CD4-positive, alpha-beta T cell treated with Interleukin-4 for 1 hour (primary cell): Measurements from ENCODE around the gene CFAP20DC.
A peak's percentile ranks its signal among the peaks of the same experiment; 100 is the strongest.
"Not testable (repeated sequence)": the region's sequence is repeated elsewhere in the genome, so short reads cannot be mapped to it uniquely, and the experiment has no call there.

Experiments
- DNase-seq, 2 donors: peaks; one replicate each; pipeline ENCODE4 v3.0.0-alpha.2; 2020 to 2022

Gene CFAP20DC

DNA sequence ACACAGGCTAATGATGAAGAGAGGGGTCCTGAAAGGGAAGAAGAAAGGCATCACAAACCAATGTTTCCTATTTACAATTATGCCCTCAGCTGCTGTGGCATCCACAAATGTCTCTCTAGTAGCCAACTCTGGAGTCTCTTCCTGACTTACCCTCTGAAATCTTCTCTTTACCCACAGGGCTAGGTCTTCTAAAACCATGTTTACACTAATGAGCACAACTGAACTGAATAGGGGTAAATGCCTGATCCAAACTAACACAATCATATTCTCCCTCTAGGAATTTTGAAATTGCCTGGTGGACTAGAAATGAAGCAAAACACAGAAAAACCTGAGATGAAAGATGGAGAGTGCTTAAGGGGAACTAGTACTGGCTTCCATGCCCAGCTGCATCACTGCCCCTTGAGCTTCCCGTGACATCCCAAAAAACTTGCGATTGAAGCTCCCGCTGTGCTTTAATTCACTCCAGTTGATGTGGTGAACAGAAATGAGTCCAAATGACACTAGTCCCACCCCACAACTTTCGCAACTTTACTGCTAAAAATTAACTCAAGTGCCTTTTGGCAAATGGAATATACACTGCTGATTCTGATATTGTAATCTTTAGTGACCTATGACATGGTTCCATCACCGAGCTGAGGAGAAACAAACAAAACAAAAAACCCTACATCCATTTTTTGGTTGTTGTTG lies 32.8 kb downstream of the CFAP20DC start:
- DNase-seq, result no peak

DNA sequence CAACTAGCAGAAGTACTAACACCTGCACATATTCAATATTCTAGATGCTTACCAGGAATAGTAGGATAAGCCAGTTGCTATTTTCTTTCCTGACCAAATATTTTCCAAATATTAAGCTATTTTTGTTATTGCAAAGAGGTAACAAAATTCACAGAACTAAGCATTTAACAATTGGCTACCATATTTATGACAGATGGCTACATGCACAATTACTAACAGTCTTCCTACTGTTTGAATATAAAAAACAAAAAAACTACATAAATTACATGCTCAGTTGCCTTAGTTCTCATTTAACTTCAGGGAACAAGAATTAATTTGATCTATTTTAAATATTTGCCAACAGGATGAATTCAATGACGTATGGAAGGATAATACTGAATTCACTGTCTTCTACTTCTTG lies 36.2 kb downstream of the CFAP20DC start:
- DNase-seq, result no peak

DNA sequence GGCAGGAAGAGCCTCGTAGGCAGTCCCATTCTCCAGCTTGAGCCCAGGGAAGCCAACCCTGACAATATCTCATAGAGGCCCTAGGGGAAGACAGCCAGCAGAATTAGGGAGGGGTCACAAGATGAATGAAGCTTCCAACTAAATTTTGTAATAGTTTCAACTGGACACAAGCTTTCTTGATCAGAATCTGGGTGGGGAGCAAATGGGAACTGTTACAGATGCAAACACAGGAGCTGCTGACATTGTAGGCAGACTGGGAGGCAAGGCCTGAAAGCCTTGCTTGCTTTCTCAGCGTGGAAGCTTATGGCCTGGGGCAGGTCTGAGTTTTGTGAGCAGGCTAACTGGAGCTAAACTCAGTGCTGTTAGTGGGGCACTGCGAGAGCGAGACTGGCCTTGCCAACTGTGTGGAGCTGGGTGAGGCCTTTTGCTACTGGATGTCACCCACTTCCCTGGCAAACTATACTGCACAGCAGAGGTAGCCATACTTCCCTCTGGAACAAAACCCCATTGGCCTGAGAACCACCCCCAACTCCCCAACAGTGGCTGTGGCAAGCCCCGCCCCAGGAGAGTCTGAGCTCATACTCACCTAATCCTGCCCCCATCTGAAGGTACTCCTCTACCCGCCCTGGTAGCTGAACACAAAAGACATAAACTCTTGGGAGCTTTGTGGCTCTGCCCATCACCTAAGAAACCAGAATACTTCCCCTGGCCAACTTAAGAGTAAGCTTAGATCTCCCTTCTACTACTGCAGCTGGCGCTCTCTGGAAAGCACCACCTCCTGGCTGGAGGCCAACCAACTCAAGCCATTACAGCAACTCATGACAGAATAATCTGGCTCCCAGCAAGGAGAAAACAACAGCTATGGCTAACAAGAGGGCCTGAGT lies 42.9 kb downstream of the CFAP20DC start:
- DNase-seq, result no peak

DNA sequence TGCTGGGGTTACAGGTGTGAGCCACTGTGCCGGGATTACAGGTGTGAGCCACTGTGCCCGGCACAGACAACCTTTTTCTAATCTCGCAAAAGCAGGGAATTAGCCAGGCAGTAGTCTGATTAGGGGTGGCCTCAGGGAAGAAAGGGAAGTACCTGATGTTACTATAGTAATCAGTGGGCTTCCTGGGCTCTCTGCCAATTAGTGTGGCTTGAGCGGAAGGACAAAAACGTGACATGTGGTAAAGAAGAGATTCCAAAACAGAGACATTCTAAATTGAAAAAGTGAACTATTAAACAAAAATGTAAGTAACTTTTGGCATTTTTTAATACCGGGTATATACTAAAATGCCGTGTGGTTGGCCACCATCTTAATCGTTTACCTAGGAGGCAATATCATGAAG lies 48.1 kb downstream of the CFAP20DC start:
- no peak for DNase-seq

DNA sequence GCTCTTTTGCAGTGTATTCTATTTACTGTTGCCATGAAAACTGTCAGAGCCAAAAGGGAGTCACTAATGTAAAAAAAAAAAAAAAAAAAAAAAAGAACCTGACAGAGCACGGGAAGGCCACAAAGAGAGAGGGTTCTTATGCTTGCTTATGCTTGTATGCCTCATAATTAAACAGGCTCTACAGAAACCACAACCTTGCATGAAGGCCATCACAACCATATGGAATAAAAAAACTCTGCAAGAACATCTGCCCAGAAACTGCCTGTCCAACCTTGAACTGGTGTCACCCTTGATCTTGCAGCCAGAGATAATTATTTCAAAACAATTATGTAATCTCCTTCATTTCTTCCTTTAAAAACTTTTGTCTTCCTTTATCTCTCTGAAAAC lies 50.1 kb downstream of the CFAP20DC start:
- no peak for DNase-seq

DNA sequence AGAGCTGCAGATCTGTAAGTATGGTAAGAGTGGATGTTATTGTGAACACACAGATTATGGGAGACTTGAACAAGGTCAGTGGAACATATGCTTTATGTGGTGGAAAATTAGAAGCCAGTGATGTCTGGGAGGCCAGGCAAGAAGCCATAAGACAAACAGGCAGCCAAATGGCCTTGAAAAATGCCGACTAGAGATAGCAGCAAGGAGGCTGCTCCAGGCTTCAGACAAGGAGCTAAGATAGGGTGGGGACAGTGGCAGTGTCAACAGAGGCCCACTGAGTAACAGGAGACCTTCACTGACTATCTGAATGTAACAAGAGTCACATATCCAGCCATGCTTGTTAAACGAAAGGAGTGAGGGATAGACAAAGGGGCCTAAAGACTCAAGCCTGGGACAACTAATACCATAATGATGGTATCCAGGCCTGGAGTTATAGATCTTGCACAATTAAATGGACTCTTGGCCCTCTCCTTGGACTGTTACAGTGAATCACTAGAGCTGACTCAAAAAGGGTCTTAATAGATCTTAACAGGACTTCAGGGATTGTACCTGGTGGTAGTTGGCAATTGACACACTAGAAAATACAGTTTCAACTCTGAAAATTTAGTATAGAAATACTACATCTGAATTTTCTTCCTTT lies 50.6 kb downstream of the CFAP20DC start:
- no peak for DNase-seq

DNA sequence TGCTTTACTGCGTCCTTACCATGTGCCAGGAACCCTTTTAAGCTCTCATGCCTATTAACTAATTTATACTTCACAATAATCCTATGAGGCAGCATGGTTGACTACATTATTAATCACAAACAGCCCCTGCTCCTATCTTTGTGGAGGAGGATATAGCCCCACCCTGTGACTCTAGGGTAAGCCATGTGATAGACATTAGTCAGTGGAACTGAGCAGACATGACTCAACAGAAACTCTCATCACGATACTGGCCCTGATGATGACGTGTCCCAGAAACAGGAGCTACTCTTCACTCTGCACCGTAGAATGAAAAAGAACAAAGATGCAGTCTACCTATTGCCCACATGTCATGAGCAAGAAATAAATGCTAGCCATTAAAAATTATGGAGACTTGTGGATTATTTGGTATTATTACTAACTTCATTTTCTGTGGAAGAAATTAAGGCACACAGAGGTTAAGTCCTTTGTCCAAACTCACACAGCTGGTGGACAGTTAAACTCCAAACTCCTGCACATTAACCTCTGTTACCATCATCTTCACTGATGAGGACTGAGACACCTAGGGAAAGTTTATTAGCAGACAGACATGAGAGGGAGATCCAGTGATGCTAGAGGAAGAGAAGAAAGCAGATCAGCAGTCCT lies 51.2 kb downstream of the CFAP20DC start:
- DNase-seq, result no peak

DNA sequence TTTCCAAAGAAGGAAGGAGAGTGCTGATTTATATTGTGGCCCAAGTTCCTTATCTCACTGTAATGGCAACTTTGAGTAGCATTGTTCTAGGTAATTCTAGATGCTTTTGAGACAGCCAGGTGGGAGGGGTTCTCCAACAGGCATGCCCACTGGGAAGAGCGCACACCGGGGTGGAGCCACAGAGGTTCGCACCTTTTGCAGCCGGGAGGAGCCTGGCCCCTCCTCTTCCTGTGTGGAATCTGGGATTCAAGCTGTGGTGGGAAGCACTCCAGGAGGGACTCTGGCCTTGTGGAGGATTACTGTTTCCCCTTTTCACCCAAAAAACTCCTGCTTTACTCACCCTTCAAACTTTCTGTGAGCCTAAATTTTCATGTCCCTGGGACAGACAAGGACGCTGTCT lies 53.1 kb downstream of the CFAP20DC start:
- DNase-seq, result no peak

DNA sequence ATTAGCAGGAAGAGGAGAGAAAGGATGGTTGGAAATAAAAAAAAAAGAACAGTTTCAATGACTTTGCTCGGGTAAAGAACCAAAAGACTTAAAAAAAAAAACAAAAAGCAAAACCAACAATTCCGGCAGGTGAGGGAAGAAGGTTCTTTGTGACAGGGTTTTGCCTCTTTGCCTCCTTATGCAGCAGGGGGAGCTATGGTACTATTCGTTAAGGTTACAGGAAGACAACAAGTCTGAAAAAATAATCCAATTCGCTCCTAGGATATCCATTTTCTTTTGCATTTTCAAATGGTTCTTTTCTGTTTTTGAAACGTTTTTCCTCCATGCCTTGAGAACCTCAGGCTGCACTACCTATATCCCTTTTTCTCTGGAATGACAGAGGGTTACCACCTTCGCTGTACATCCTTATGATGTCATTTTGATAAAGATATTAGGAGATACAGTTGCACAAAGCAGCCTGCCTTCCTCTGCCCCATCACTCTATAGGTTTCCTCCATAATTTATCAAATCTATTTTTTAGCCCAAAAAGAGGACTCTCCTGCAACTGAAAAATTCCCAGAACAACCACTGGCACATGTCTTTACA lies 55.0 kb downstream of the CFAP20DC start:
- peak in 1 of 2 donors; percentile 53 for DNase-seq

DNA sequence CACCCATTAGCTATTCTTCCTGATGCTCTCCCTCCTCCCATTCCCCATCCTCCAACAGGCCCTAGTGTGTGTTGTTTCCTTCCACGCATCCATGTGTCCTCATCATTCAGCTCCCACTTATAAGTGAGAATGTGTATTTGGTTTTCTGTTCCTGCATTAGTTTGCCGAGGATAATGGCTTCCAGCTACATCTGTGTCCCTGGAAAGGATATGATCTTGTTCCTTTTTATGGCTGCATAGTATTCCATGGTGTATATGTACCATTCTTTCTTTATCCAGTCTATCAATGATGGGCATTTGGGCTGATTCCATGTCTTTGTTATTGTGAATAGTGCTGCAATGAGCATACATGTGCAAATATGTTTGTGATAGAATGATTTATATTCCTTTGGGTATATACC lies 56.3 kb downstream of the CFAP20DC start:
- DNase-seq, result no peak

DNA sequence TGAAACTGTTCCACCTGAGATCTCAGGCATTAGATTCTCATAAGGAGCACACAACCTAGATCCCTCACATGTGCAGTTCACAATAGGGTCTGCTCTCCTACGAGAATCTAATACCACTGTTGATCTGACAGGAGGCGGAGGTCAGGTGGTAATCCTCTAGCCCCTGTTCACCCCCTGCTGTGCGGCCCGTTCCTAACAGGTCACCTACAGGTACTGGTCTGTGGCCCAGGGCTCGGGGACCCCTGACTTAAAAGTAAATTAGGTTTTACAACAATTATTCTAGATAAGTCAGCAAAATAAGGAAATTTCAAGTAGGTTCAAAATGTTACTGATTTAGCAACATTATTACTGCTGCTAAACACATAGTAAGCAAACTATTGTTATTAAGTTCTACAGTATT lies 58.2 kb downstream of the CFAP20DC start:
- no peak for DNase-seq

DNA sequence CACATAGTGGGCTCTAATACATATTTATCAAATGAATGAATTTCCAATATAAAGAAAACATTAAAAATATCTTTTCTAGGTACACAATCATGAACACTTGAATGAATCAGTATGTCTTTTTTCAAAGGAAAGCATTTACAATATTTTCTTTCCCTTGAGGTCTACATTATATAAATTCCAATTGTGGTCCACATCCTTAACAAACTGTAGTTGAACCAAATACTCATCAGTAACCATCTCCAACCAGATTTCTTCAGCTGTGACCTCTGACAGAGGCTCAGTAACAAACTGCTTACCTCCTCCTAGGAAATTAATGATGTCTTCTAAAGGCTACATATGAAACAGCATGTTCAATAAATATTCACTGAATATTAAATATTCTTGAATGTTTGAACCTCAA lies 58.8 kb downstream of the CFAP20DC start:
- DNase-seq, result no peak

DNA sequence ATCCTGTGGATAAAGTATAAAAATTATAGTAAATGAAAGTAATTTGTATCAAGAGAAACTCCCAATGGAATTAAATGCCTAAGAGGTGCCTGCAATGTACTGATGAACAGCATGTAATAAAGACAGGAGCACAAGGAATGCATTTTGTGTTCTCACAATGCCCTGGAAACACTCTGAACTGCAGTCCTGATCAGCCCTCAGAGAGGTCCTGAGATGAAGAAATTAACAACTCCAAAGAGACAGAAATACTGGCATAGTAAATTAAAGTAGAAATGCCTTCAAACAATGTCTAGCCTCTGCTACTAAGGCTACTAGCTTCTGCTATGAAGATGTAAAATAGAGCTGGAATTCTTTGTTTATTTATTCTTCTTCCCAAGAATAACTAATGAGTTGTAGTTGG lies 59.9 kb downstream of the CFAP20DC start:
- no peak for DNase-seq

DNA sequence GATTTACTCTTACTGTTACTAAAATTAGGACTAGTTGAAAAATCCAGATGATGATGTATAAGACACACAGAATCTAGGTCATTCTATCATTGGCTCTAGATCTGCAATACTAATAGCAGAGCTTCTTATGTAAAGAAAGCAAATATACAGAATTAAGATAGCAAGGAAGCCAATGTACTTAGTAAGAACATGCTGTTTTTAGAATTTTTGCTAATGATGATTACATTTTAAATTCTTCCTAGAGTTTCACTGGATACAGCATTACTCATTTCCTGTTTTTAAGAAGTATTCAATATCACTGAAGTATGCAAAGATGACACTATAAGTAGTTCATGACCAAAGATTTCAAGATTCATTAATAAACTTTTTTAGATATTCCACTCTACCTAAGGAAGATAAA lies 60.7 kb downstream of the CFAP20DC start:
- no peak for DNase-seq

DNA sequence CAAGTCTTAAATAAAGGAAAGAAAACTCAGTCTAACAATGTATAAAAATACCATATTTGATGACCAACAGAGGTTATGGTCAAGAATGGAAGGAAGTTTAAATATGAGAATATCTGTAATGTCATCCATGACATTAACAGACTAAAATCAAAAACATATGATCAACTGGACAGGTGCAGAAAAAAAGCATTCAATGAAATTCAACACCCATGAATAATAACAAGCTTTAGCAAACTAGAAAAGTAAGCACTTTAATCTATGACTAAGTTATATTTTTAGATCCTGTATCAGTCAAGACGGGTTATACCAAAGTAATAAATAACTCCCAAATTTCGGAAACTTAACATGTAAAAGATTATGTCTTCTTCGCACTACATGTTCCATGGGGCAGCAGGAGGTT lies 61.8 kb downstream of the CFAP20DC start:
- DNase-seq, result no peak

DNA sequence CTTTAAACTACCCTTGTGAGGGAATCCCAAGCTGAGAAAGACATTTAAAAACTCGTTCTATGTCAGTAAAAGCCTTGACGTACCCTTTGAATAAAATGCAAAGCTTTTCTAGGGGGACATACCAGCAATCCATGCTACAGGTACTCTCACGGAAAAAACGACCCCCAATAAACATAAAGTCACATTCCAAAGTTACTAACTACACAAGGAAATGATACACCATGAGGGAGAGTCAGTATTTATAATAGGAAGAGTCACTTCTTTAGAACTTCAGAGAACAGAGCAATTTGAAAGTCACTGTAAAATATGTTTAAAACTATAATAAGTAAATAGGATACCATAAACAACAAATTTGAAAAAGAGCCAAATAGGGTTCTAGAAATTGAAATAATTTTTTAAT lies 63.2 kb downstream of the CFAP20DC start:
- DNase-seq, result no peak

DNA sequence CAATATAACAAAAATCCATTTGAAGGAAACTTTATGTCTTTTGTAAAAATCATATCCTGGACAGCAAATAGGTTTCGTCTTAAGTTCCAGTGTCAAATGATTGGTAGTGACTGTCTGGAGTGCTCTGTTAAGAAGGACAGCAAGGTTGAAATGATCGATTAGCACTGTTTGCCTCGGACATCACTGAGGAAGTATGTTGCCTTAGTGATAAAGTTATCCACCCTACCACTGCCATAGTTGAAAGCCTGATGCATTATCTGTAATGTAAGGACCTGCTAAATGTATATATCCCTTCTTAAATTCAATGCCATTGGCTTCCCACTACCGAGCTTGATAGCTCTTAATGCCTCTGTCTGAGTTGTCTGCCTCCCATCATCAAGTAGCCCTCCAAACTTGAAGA lies 70.0 kb downstream of the CFAP20DC start:
- DNase-seq, result no peak

DNA sequence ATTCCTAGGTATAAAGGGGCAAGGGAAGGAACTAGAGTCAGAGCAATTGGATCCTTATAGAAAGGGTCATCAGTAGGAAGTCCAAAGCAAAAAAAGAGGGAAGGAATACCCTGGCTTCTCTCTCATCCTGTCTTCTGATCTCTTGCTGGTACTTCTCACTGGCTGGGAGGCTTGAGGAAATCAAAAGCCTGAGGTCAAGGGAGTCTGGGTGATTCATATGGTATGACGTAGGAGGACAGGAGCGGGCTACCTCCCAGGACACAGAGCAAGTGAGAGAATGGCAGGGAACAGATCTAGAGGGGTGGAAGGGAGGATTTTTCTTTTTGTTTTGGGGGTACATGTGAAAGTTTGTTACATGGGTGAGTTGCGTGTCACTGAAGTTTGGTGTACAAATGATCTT lies 76.0 kb downstream of the CFAP20DC start:
- DNase-seq, result no peak

DNA sequence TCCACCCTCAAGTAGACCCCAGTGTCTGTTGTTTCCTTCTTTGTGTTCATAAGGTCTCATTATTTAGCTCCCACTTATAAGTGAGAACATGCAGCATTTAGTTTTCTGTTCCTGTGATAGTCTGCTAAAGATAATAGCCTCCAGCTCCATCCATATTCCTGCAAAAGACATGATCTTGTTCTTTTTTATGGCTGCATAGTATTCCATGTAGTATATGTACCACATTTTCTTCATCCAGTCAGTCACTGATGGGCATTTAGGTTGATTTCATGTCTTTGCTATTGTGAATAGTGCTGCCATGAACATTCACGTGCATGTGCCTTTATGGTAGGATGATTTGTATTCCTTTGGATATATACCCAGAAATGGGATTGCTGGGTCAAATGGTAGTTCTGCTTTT lies 82.0 kb downstream of the CFAP20DC start:
- DNase-seq, result not testable (repeated sequence)

DNA sequence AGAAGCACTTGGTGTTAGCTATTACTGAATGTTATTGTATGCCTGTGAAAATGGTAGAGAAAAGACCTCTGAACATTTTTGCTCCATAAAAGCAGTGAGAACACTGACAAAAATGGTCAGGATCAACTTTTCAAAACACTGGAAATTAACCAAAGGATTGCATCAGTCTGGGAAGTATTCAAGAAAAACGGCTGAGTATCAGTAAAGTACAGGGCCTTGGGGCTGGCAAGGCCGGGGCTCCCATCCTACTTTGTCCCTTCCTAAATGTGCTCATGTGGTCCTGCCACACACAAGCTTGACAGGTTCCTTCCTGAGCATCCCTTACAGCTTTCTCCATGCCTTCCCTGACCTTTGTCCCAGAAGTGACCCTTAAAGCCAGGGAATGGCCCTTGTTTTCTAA lies 84.0 kb downstream of the CFAP20DC start:
- no peak for DNase-seq

DNA sequence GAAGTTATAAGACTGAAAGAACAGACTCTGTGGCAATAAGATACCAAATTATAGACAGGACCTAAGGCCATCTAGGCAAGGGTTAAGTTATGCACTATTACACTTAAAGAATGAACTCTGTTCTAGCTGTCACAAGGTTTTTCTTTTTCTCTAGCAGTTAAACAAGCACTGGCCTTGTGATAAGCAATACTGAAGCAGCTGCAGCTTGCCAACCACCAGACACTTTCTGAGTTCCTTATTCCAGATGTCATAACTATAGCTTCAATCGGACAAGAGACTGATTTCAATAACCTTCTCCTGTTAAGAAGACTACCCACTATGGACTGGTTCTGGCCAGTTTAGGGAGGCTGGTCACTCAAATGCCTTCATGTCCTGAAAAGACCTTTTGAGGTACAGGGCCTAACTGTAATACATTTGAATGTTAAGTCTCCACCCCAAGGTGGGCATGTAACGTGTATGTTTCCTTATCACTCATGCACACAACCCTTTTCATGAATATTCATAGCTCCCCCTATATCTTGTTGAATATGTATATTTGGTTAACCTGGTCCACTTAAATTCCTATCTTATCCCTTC lies 85.8 kb downstream of the CFAP20DC start:
- DNase-seq, result no peak

DNA sequence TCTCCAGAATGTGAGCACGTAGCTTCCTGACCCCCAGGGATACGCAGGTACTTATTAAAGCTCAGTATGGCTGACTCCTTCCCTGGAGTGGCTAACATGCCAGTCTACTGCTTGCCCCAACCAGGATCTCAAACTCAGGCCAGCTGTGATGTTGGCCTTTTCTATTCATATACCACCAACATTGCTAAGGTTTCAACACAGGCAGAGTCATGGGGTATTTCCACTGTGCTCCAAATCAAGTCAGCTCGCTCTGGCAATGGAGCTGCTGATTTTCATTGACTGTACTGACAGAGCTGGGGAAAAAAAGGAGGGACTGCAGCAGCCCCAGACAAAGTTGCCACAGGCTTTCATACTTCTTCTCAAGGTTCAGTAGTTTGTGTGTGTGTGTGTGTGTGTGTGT lies 87.0 kb downstream of the CFAP20DC start:
- DNase-seq, result no peak
